Heart left ventricle (tissue), 16 donors: ENCODE measurements around the gene G6PC3. TPM values are rescaled to one million over a fixed set of nuclear protein-coding genes. Genes with fewer than 3 reads are reported as not detected.
A peak's percentile ranks its signal among the peaks of the same experiment; 100 is the strongest.
"Not testable (repeated sequence)": the region's sequence is repeated elsewhere in the genome, so short reads cannot be mapped to it uniquely, and the experiment has no call there.

ENCODE experiments used
- ATAC-seq, 4 donors: fragments of 200-7000 bp; cut with Tn5 transposase; one replicate each; pipeline ENCODE4 v1.9.1; 2020 to 2022; ENCODE audit warnings: moderate library complexity in 4 of 4, mild to moderate bottlenecking in 3 of 4, moderate number of reproducible peaks in 1 of 4
- DNase-seq, 5 donors: peaks; one replicate each; pipeline ENCODE4 v3.0.0-alpha.2; 2020
- H3K27ac ChIP-seq, 12 donors: fragments of 200-600 bp; sonication (generic) in 4 of 12; one replicate each; pipeline versions ENCODE4 v1.5.0 to v1.8.0; 2016 to 2022; ENCODE audit warnings: mild to moderate bottlenecking in 2 of 12
- H3K27me3 ChIP-seq, 9 donors: fragments of 200-600 bp; sonication (generic) in 2 of 9; one replicate each; pipeline versions ENCODE4 v1.5.1 to v1.8.0; 2016 to 2022; ENCODE audit warnings: mild to moderate bottlenecking in 3 of 9
- H3K36me3 ChIP-seq, 9 donors: fragments of 200-600 bp; sonication (generic) in 2 of 9; one replicate each; pipeline versions ENCODE4 v1.5.0 to v1.8.0; 2018 to 2022; ENCODE audit warnings: mild to moderate bottlenecking in 2 of 9
- H3K4me1 ChIP-seq, 12 donors: fragments of 200-600 bp; sonication (generic) in 4 of 12; one replicate each; pipeline versions ENCODE4 v1.5.0 to v1.8.0; 2016 to 2022; ENCODE audit warnings: mild to moderate bottlenecking in 3 of 12
- H3K4me3 ChIP-seq, 12 donors: fragments of 200-600 bp; sonication (generic) in 4 of 12; one replicate each; pipeline versions ENCODE4 v1.5.0 to v1.8.0; 2017 to 2022; ENCODE audit warnings: mild to moderate bottlenecking in 9 of 12, moderate library complexity in 4 of 12
- H3K9me3 ChIP-seq, 12 donors: fragments of 200-600 bp; sonication (generic) in 4 of 12; one replicate each; pipeline versions ENCODE4 v1.5.0 to v1.8.0; 2016 to 2022; ENCODE audit warnings: mild to moderate bottlenecking in 1 of 12
- POLR2A ChIP-seq, 2 donors: fragments of 450-650 bp; IDR thresholded peaks; one replicate each; pipeline ENCODE4 v1.6.1; 2017; ENCODE audit warnings: antibody characterized with exemption in 2 of 2, mild to moderate bottlenecking in 2 of 2, moderate library complexity in 2 of 2
- WGBS, 4 donors: extraction: QIAGEN DNeasy Blood & Tissue Kit in 2 of 4; methylation state at CpG; one replicate each; pipeline versions ENCODE4 v1.1.5 to v1.1.7; 2013 to 2018; 5-methylcytosine and 5-hydroxymethylcytosine counted together
- intact Hi-C, 10 donors: fragments of 100-400 bp; cut with DNase I; formaldehyde crosslinking; loops; one replicate each; pipeline versions ENCODE4 v1.11.1 to v1.14.2; 2022
- polyA plus RNA-seq, 2 donors: library from polyadenylated mRNA; stranded (reverse); fragments of 200-250 nt; gene quantifications; one replicate each; pipeline ENCODE4 v1.2.3, GENCODE V29; 2013
- total RNA-seq, 9 donors: library from RNA; depleted of rRNA in 2 of 9; stranded (reverse); fragments of >200 nt in 2 of 9; fragmentation: NEBNext Ultra II Directional in 3 of 9; extraction: Animal tissue kit (Norgen Biotek cat#: 25700) in 3 of 9; gene quantifications; one replicate each; pipeline versions ENCODE4 v1.1.0 to v1.2.4, GENCODE V29; 2016 to 2023
- TF ChIP-seq, protein P1 (sequence below), 12 donors: fragments of 200-600 bp; sonication (generic) in 4 of 12; IDR thresholded peaks; one replicate each; pipeline versions ENCODE4 v1.5.0 to v1.8.0; 2018 to 2022; ENCODE audit warnings: antibody characterized with exemption in 12 of 12, mild to moderate bottlenecking in 5 of 12
- donor health status: ischemic (EF 13 %, LVEDD 7.1; RV severe dilation, severe dysfunction).
- donor health status: healthy with polysubstance abuse.
- donor health status: DM: no; HTN: yes; CAD: no.
- donor health status: DM: no; HTN: no; CAD: no.
- donor health status: ischemic (EF 25% LVEDD 6.9; RV normal size, moderate dysfunction).
- donor health status: ischemic (EF 25% LVEDD 5.7; RV mildly dilated, moderate dysfunction).
- donor health status: healthy.
- donor health status: DM: yes; HTN: yes; CAD: no.
- donor health status: ischemic (EF 35%, LVEDD 5.7; RV mildly dilated, moderate dysfunction).
- donor health status: nonischemic (EF 11% LVEDD 7.7; RV severe dilation, severe dysfunction).
- donor health status: DM: yes; HTN: yes; CAD: no.
- donor health status: PGD.
- donor health status: ischemic (EF 29% LVEDD 5.4; RV normal size, mild dysfunction).
- donor health status: nonischemic (EF 23%, LVEDD 6.1; RV moderate dilation, normal function).

G6PC3 gene
- total and polyA plus RNA-seq, 11 donors, result 28.5 to 75.1 (median 39.1) TPM

GRCh38 chr17:44119062-44119461, 48.5 kb downstream of the G6PC3 start:
- intact Hi-C loops, result loop anchor here in 6 of 10 donors (5.0 to 10.0 kb wide), 6 partner anchors 37 to 177 kb away; partner anchors contain the start of genes PPY (in 2 of the 6), TMEM101 (in 2 of the 6), G6PC3 (in 1 of the 6) and NAGS (in 1 of the 6)
- H3K27ac ChIP-seq, result peak overlapping the region in 2 of 12 donors; percentile 12 to 13

DNA sequence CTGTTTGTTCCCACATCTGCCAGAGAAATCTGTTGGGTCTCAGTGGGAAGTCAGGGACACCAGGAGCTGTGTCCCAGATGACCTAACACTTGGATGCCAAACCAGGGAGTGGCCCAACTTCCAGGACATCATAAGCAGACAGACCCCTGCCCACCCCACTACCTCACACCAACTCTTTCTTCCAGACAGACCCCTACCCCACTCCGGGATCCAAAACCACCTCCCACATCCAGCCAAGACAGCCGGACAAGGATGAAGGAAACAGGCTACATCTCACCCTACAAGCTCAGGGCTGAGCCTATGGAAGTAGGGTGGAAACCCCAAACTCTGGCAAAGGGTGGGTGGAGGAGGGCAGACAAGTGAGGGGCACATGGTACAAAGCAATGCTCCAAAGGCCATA, 49.3 kb downstream of the G6PC3 start:
- no peak for DNase-seq
- H3K4me3 ChIP-seq, result no peak overlapping the region
- peak overlapping the region in 1 of 12 donors; percentile 13 for H3K27ac ChIP-seq
- H3K36me3 ChIP-seq, result peaks cover 0 to 26% (median 19%) of the 10 kb centered on the region in 9 donors
- ATAC-seq, result no peak
- TF ChIP-seq, protein P1, sequence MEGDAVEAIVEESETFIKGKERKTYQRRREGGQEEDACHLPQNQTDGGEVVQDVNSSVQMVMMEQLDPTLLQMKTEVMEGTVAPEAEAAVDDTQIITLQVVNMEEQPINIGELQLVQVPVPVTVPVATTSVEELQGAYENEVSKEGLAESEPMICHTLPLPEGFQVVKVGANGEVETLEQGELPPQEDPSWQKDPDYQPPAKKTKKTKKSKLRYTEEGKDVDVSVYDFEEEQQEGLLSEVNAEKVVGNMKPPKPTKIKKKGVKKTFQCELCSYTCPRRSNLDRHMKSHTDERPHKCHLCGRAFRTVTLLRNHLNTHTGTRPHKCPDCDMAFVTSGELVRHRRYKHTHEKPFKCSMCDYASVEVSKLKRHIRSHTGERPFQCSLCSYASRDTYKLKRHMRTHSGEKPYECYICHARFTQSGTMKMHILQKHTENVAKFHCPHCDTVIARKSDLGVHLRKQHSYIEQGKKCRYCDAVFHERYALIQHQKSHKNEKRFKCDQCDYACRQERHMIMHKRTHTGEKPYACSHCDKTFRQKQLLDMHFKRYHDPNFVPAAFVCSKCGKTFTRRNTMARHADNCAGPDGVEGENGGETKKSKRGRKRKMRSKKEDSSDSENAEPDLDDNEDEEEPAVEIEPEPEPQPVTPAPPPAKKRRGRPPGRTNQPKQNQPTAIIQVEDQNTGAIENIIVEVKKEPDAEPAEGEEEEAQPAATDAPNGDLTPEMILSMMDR (IDR thresholded peaks at IDR 0.05), result no peak
- no peak for TF ChIP-seq POLR2A (IDR thresholded peaks at IDR 0.05)
- WGBS, 4 donors, result 88 to 93% (median 89%) methylated on average over 2 of the region's 2 CpGs
- H3K27me3 ChIP-seq, result no peaks in the 10 kb centered on the region
- intact Hi-C loops, result loop anchor here in 7 of 10 donors (5.0 to 10.0 kb wide), 7 partner anchors 37 to 177 kb away; partner anchors contain the start of genes G6PC3 (in 2 of the 7), PPY (in 2 of the 7), TMEM101 (in 2 of the 7) and NAGS (in 1 of the 7)
- peaks cover 0 to 87% (median 62%) of the 10 kb centered on the region in 12 donors for H3K4me1 ChIP-seq
- H3K9me3 ChIP-seq, result no peaks in the 10 kb centered on the region

More at GRCh38 chr17:44119062-44119461, 48.5 kb downstream of the G6PC3 start:
- Histone ChIP-seq H3K36me3 (peaks cover 0 to 34% (median 27%) of the 10 kb centered on the region in 9 donors), H3K4me1 (peaks cover 0 to 88% (median 65%) of the 10 kb centered on the region in 12 donors), H3K9me3 (no peaks in the 10 kb centered on the region), H3K27me3 (no peaks in the 10 kb centered on the region), H3K4me3 (no peak overlapping the region)
- WGBS, 4 donors, result 30 to 54% (median 41%) methylated on average over 4 to 5 of the region's 5 CpGs
- no peak for TF ChIP-seq POLR2A (IDR thresholded peaks at IDR 0.05)
- TF ChIP-seq, protein P1 (IDR thresholded peaks at IDR 0.05), result no peak
- DNase-seq (no peak), ATAC-seq (no peak)

GRCh38 chr17:44120281-44120680, 49.7 kb downstream of the G6PC3 start:
- intact Hi-C loops, result loop anchor here in 1 of 10 donors (10.0 kb wide), 1 partner anchor 45 kb away; the partner anchor contains the start of gene G6PC3
- not testable (repeated sequence) for H3K27me3 ChIP-seq, ATAC-seq, H3K9me3 ChIP-seq, H3K4me3 ChIP-seq, DNase-seq
- Histone ChIP-seq H3K27ac (peak overlapping the region in 1 of 12 donors; percentile 15), H3K36me3 (peaks cover 0 to 21% (median 14%) of the 10 kb centered on the region in 9 donors), H3K4me1 (peaks cover 0 to 82% (median 58%) of the 10 kb centered on the region in 12 donors)
- 86 to 95% (median 90%) methylated on average over 6 to 11 of the region's 11 CpGs for WGBS, 4 donors

DNA sequence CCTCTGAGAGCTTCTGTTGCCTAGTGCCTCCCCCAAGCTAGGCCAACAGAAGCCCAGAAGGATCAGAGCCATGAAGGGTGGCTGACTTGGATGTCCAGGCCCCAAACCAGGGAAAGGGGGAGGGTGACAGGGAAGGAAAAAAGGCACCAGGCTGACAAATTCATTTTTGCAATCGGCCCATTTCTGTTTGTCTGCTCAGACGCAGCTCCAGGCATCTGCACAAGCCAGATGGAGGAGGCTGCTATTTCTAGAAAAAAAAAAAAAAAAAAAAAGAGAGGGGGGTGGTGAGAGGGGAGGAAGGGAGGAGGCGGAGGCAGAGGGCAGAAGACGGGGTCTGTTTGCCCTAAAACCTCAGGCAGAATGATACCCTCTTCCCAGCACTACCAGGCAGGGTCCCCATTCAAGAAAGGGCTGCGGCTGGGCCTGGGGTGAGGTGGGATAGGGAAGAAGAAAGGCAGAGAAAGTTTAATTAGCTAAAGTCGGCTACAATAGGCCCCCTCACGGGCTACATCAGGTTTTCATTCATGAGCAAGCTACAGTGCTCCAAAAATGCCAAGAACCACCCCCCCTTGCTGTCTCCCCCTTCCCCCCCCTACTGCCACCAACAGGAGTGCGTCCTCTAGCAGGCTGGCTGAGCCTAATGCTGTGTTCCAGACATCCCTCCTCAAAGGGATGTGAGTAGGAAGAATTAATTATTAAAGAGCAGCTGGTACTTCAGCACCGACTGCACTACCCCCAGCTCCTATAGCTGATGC, 50.5 kb downstream of the G6PC3 start:
- 35 to 45% (median 40%) methylated on average over 8 to 9 of the region's 9 CpGs for WGBS, 4 donors
- TF ChIP-seq POLR2A (IDR thresholded peaks at IDR 0.05), result no peak
- TF ChIP-seq, protein P1 (IDR thresholded peaks at IDR 0.05), result no peak
- Histone ChIP-seq H3K27me3 (no peaks in the 10 kb centered on the region), H3K36me3 (peaks cover 0 to 15% (median 8%) of the 10 kb centered on the region in 9 donors), H3K27ac (peak overlapping the region in 4 of 12 donors; percentile 15 to 98 (median 73)), H3K4me3 (peak overlapping the region in 2 of 12 donors; percentile 86 to 100), H3K9me3 (no peaks in the 10 kb centered on the region), H3K4me1 (peaks cover 0 to 75% (median 50%) of the 10 kb centered on the region in 12 donors)
- intact Hi-C loops, result loop anchor here in 1 of 10 donors (10.0 kb wide), 1 partner anchor 46 kb away; the partner anchor contains the start of gene G6PC3
- ATAC-seq (no peak), DNase-seq (no peak)
